ENCODE measurements around the gene AKR1E2.

AKR1E2 gene

DNA sequence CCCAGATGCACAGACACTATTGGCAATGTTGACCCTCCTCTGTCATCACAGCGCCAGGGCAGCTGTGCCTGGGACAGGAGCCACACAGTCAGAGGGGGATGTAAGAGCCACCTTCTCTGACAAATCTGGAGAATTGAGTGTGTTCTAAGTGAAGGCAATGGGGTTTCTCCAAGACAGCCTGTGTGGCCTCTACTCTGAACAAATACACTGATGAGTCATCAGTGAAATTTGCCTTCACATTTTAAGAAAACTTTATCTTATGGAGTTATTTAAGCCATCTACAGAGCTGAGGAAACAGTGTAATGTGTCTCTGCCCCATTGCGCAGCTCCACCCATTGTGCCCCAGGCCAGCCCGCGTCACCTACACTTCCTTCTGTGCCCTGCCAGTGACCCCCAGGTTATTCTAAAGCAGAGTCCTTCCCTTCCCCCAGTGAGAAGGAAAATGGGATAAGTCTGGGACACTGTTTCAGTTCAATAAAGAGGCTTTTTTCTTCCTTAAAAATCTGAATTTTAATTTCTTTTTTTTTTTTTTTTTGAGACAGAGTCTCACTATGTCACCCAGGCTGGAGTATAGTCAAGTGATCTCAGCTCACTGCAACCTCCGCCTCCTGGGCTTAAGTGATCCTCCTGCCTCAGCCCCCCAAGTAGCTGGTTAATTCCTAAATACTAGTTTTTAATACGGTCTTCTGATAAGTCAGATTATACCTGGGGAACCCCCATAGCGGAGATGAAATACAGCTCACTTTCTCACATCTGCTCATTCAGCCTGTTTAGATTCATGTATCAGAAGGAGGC lies 21.8 kb downstream of the AKR1E2 start:
- no peak for DNase-seq

DNA sequence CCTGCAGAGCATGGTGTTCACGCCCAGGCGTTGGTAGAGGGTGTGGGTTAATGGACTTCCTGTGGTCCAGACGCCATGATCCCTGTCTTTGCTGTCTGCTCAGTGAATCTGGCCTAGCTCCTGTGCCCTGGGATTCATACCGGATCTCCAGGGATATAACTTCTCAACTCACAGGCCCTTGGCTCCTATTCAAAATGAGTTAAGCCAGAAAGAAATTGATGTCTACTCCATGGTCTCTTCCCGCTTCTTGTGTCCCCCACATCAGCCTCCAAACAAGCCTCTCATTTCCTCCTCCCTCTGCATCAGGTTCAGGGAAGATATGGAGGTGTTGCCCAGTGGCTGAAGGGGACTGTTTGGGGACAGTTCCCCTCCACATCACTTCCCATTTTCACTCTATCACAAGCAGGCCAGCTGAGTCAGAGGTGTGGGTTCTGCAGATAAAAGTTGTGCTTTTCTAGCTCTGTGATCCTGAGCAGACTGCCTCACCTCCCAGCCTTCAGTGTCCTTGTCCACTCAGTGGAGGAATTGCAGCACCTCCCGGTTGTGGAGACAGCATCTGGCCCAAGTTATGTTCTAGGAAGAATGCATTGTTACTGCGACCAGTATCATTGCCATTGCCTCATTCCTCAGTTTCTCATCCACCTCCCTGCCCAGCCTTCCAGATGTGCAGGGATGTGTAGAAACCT lies 22.5 kb downstream of the AKR1E2 start:
- no peak for DNase-seq

GRCh38 chr10:4849042-4849402 lies 23.0 kb downstream of the AKR1E2 start:
- DNase-seq: no peak

- DNase-seq: peak; percentile 85
These were observed 23.7 kb downstream of the AKR1E2 start for GRCh38 chr10:4849555-4850242.

DNA sequence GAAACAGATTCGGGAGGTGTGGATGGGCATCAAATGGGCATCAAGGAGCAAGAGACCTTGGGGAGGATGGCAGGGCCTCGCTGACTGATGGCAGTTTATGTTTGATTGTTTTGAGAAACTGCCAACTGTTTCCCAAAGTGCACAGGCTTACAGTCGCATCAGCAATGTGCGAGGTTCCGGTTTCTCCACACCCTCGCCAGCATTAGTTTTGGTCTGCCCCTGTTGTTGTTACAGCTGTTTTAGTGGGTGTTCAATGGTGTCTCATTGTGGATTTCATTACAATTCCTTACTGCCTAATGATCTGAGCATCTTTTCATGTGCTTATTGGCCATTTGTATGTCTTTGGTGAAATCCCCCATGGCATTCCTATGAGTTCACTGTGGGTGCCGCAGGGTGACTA lies 24.4 kb downstream of the AKR1E2 start:
- DNase-seq: no peak

- DNase-seq: no peak
These were observed 25.2 kb downstream of the AKR1E2 start for GRCh38 chr10:4851176-4851575.

GRCh38 chr10:4851846-4852245 lies 25.8 kb downstream of the AKR1E2 start:
- no peak for DNase-seq

DNA sequence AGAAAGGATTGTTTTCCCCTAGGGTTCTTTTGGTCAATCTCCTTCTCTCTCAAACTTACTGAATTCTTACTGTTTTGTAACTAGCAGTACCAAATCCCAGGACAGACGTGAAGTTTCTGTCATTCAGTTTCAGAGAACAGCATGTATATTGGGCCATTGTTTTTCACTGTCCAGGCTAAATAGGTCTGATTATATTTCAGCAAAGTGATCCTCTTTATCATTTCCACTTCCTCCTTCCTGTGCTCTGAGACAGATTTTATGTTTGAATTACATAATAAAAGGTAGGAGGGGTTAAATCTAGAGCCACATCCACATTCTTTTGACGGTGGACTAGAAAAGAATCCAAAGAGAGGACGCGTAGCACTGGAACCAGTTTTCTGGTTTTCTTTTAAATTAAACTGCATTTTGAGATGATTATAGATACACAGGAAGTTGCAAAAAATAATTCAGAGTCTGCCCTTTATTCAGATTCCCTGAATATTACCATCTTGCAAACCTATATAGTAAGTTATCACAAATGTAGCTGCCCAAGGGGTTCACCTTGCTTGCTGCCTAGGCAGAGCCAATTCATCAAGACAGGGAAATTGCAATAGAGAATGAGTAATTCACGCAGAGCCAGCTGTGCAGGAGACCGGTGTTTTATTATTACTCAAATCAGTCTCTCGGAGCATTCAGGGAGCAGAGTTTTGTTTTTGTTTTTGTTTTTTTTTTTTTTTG lies 40.1 kb downstream of the AKR1E2 start:
- no peak for DNase-seq

GRCh38 chr10:4867109-4867519 lies 41.1 kb downstream of the AKR1E2 start:
- DNase-seq: no peak

GRCh38 chr10:4867520-4868356 lies 41.7 kb downstream of the AKR1E2 start:
- DNase-seq: no peak

DNA sequence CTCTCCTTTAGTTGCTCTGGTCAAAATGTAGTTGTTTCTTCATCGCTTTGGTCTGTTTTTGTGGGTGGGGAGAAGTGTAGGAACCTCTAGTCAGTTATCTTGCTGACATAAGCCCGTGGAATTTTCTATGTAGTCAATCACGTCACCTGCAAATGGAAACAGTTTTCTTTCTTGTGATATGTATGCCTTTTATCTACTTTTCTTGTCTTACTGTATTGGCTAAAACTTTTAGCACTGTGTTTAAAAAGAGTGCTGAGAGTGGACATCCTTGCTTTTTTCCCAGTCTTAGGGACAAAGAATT lies 42.3 kb downstream of the AKR1E2 start:
- DNase-seq: no peak

DNA sequence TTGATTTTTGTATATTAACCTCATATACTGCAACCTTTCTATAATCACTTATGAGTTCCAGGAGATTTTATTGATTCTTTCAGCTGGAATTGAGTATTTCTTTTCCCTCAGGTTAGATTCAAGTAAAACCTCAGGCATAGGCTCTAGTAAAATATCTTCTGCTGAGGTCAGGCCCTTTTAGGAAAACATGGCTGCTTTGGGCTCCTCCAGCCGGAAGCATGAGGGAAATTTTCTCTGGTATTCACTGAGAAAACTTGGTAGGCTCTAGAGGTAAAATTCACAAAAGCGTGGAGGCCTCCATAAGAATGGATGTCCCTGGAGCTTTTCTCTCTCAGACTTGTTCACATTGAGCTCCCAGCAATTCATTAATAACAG lies 56.7 kb downstream of the AKR1E2 start:
- no peak for DNase-seq

GRCh38 chr10:4883079-4883739 lies 57.2 kb downstream of the AKR1E2 start:
- DNase-seq: peak; percentile 39

DNA sequence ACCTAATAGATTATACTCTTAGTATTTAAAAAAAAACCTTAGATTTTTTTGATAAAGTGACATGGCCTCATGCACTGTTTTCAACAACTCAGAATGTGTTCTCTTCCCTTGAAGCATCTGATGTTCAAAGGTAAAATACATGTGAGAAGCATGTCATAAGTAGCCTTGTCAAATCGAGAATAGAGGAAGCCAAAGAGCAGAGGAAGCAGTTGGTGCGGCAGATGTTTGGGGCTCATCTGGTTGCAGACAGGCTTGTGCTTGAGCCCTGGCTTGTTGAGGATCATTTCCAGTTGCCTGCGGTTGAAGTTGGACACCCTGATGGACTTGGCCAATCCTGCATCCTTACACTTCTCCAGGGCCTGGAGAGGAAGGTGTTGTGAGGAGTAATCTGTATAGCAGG lies 59.2 kb downstream of the AKR1E2 start:
- no peak for DNase-seq

- DNase-seq: no peak
These were observed 61.5 kb downstream of the AKR1E2 start for GRCh38 chr10:4887501-4887900.

DNA sequence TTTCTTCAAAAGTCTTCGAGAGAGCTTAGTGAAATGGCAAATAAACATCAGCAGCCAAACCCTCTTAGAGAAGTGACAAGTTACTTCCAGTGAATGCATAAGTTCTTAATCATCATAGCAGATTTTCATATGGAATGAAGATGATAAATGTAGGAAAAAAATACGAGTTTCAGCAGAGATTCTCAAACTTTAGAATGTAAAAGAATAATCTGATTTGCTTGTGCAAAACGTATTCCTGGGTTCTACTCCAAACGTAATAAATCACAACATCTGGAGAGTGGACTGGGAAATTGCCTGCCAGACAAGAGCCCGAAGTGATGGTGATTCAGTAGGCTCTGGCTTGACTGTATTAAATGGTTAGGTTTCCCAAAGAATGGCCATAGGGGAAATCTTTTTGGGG lies 62.2 kb downstream of the AKR1E2 start:
- no peak for DNase-seq

DNA sequence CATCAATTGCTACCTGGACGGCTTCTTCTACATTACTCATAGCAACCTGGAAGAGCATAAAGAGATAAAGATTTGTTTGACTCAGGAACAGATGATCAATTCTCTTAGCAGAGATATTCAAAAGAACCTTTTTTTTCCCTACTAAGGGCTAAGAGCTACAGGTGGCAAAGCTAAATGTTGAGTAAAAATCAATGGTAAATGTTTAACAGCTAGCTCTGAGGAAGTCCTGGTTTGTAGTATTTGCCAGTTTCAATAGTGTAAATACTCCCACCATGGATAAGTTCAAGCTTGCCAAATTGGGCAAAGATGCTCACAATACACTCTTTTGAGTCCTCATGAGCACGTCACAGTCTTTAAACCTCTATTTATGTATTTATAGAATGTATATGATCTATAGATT lies 64.0 kb downstream of the AKR1E2 start:
- no peak for DNase-seq

GRCh38 chr10:4892681-4893080 lies 66.7 kb downstream of the AKR1E2 start:
- no peak for DNase-seq

DNA sequence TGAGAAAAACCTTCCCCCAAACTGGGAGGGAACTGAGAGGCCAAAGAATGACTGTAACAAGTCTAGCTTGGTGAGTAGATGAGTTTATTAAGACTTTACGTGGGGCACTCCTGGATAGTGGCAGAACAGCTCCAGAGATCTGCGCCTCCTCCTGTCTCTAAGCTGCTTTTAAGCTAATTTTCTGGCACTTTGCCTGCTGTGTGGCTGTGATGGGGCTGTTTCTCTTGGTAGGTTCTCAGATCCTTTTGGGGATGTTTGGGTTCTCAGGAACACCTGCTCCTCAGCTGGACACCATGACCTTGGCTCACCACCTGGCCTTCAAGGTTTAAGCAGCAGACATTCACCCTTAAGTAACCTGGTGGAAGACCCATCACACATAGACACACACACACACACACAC lies 68.3 kb downstream of the AKR1E2 start:
- DNase-seq: no peak

All from NCI-H69 (cell line).